ENCODE measurements around the gene UIMC1.
A peak's percentile ranks its signal among the peaks of the same experiment; 100 is the strongest.
"Not testable (repeated sequence)": the region's sequence is repeated elsewhere in the genome, so short reads cannot be mapped to it uniquely, and the experiment has no call there.

Gene UIMC1

DNA sequence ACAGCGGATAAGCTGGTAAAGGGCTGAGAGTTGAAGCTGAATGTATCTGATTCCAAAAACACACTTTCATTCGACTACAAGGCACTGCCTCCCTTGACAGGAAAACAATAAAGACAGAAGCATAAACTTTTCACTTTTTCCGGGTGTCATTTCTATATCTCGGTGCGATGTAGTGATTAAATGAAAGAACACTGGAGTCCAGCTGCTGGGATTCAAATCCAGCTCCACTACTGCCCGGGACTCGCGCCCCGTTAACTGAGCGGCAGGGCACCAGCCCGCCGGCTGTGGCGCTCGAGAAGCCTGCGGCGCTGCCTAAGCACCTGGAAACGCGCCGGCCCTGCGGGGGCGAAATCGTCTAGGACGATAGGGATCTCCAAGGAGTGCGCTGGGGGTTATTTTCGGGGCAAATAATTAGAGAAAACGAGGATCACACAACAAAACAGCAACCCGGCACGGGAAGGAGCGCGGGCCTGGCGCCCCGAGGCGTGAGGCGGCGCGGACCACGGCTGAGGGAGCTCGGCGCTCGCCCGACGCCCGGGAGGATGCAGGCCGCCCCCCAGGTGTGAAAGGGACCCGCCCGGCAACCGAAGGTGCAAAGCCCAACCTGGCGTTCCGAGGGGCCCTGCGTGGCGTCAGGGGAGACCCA, 837 bp downstream of the UIMC1 start:
- Histone ChIP-seq H3K4me3 (ENCODE audit: low read length) (peak overlapping the region; percentile 58), H3K9ac (ENCODE audit: low read length) (peak overlapping the region; percentile 90), H3K36me3 (ENCODE audit: control insufficient read depth, low read depth, low read length) (no peaks in the 10 kb centered on the region), H3K27me3 (ENCODE audit: control insufficient read depth, insufficient read depth, low read length) (no peaks in the 10 kb centered on the region), H3K4me1 (ENCODE audit: control insufficient read depth, low read depth, low read length) (peaks cover 9% of the 10 kb centered on the region), H3K9me3 (ENCODE audit: control insufficient read depth, low read depth, low read length) (no peaks in the 10 kb centered on the region), H3K27ac (ENCODE audit: low read length) (peak overlapping the region; percentile 71)

- H3K9ac ChIP-seq (ENCODE audit: low read length): peak overlapping the region; percentile 90
- H3K4me3 ChIP-seq (ENCODE audit: low read length): peak overlapping the region; percentile 58
- H3K36me3 ChIP-seq (ENCODE audit: control insufficient read depth, low read depth, low read length): no peaks in the 10 kb centered on the region
- no peaks in the 10 kb centered on the region for H3K9me3 ChIP-seq (ENCODE audit: control insufficient read depth, low read depth, low read length)
- no peaks in the 10 kb centered on the region for H3K27me3 ChIP-seq (ENCODE audit: control insufficient read depth, insufficient read depth, low read length)
- peaks cover 9% of the 10 kb centered on the region for H3K4me1 ChIP-seq (ENCODE audit: control insufficient read depth, low read depth, low read length)
- no peak overlapping the region for H3K27ac ChIP-seq (ENCODE audit: low read length)
Measured at GRCh38 chr5:177004961-177005360, 1.6 kb downstream of the UIMC1 start.

DNA sequence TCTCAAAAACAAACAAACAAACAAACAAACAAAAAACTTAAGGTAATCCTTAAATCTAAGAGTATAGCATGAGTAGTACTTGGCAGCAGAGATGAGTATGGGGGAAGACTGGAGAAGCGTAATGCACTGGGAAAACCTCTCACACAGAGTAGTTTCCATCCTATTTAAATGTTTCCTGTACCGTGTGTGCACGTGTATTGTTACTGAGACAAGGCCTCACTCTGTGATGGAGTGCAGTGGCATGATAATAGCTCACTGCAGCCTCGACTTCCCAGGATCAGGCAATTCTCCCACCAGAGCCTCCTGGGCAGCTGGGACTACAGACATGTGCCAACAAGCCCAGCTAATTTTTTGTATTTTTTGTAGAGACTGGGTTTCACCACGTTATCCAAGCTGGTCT, 2.9 kb downstream of the UIMC1 start:
- Histone ChIP-seq H3K9me3 (ENCODE audit: control insufficient read depth, low read depth, low read length) (no peaks in the 10 kb centered on the region), H3K36me3 (ENCODE audit: control insufficient read depth, low read depth, low read length) (no peaks in the 10 kb centered on the region), H3K4me1 (ENCODE audit: control insufficient read depth, low read depth, low read length) (peaks cover 9% of the 10 kb centered on the region), H3K27ac (ENCODE audit: low read length) (no peak overlapping the region), H3K27me3 (ENCODE audit: control insufficient read depth, insufficient read depth, low read length) (no peaks in the 10 kb centered on the region), H3K4me3 (ENCODE audit: low read length) (no peak overlapping the region), H3K9ac (ENCODE audit: low read length) (no peak overlapping the region)

GRCh38 chr5:176999526-176999925, 7.1 kb downstream of the UIMC1 start:
- H3K36me3 ChIP-seq (ENCODE audit: control insufficient read depth, low read depth, low read length); H3K9ac ChIP-seq (ENCODE audit: low read length); H3K9me3 ChIP-seq (ENCODE audit: control insufficient read depth, low read depth, low read length); H3K4me1 ChIP-seq (ENCODE audit: control insufficient read depth, low read depth, low read length); H3K27ac ChIP-seq (ENCODE audit: low read length); H3K27me3 ChIP-seq (ENCODE audit: control insufficient read depth, insufficient read depth, low read length); H3K4me3 ChIP-seq (ENCODE audit: low read length): not testable (repeated sequence)

DNA sequence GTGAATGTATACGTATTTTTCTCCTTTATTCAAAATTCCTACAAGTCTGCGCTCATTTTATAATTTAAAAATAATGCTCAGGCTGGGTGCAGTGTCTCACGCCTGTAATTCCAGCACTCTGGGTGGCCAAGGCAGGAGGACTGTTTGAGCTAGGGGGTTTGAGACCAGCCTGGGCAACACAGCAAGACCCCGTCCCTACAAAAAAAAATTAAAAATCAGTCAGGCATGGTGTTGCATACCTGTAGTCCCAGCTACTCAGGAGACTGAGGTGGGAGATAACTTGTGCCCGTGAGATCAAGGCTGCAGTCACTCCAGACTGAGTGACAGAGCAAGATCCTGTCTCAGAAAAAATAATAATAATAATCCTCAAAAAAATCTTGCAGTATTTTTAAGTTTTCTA, 7.8 kb downstream of the UIMC1 start:
- H3K36me3 ChIP-seq (ENCODE audit: control insufficient read depth, low read depth, low read length): no peaks in the 10 kb centered on the region
- no peaks in the 10 kb centered on the region for H3K4me1 ChIP-seq (ENCODE audit: control insufficient read depth, low read depth, low read length)
- H3K9ac ChIP-seq (ENCODE audit: low read length): no peak overlapping the region
- H3K9me3 ChIP-seq (ENCODE audit: control insufficient read depth, low read depth, low read length): peaks cover 3% of the 10 kb centered on the region
- no peak overlapping the region for H3K4me3 ChIP-seq (ENCODE audit: low read length)
- H3K27ac ChIP-seq (ENCODE audit: low read length): no peak overlapping the region
- no peaks in the 10 kb centered on the region for H3K27me3 ChIP-seq (ENCODE audit: control insufficient read depth, insufficient read depth, low read length)

GRCh38 chr5:176996780-176997179, 9.8 kb downstream of the UIMC1 start:
- Histone ChIP-seq H3K4me1 (ENCODE audit: control insufficient read depth, low read depth, low read length) (no peaks in the 10 kb centered on the region), H3K27me3 (ENCODE audit: control insufficient read depth, insufficient read depth, low read length) (no peaks in the 10 kb centered on the region), H3K36me3 (ENCODE audit: control insufficient read depth, low read depth, low read length) (no peaks in the 10 kb centered on the region), H3K27ac (ENCODE audit: low read length) (no peak overlapping the region), H3K9ac (ENCODE audit: low read length) (no peak overlapping the region), H3K9me3 (ENCODE audit: control insufficient read depth, low read depth, low read length) (peaks cover 3% of the 10 kb centered on the region), H3K4me3 (ENCODE audit: low read length) (no peak overlapping the region)

GRCh38 chr5:176995896-176996767, 10.4 kb downstream of the UIMC1 start:
- Histone ChIP-seq H3K27me3 (ENCODE audit: control insufficient read depth, insufficient read depth, low read length) (no peaks in the 10 kb centered on the region), H3K9me3 (ENCODE audit: control insufficient read depth, low read depth, low read length) (peaks cover 3% of the 10 kb centered on the region), H3K4me3 (ENCODE audit: low read length) (no peak overlapping the region), H3K4me1 (ENCODE audit: control insufficient read depth, low read depth, low read length) (no peaks in the 10 kb centered on the region), H3K27ac (ENCODE audit: low read length) (no peak overlapping the region), H3K9ac (ENCODE audit: low read length) (no peak overlapping the region), H3K36me3 (ENCODE audit: control insufficient read depth, low read depth, low read length) (no peaks in the 10 kb centered on the region)

DNA sequence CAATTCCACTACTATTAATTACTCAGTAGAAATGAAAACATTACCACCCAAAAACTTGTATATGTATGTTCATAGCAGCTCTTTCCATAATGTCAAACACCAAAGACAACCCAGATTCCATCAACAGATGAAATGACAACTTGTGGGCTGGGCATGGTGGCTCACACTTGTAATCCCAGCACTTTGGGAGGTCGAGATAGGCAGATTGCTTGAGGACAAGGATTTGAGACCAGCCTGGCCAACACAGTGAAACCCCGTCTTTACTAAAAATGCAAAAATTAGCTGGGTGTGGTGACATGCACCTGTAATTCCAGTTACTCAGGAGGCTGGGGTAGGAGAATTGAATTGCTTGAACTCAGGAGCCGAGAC, 11.5 kb downstream of the UIMC1 start:
- Histone ChIP-seq H3K4me3 (ENCODE audit: low read length) (no peak overlapping the region), H3K9ac (ENCODE audit: low read length) (no peak overlapping the region), H3K36me3 (ENCODE audit: control insufficient read depth, low read depth, low read length) (no peaks in the 10 kb centered on the region), H3K27me3 (ENCODE audit: control insufficient read depth, insufficient read depth, low read length) (no peaks in the 10 kb centered on the region), H3K9me3 (ENCODE audit: control insufficient read depth, low read depth, low read length) (peaks cover 3% of the 10 kb centered on the region), H3K4me1 (ENCODE audit: control insufficient read depth, low read depth, low read length) (no peaks in the 10 kb centered on the region), H3K27ac (ENCODE audit: low read length) (no peak overlapping the region)

- Histone ChIP-seq H3K4me3 (ENCODE audit: low read length) (no peak overlapping the region), H3K9me3 (ENCODE audit: control insufficient read depth, low read depth, low read length) (peaks cover 3% of the 10 kb centered on the region), H3K9ac (ENCODE audit: low read length) (no peak overlapping the region), H3K27me3 (ENCODE audit: control insufficient read depth, insufficient read depth, low read length) (no peaks in the 10 kb centered on the region), H3K36me3 (ENCODE audit: control insufficient read depth, low read depth, low read length) (no peaks in the 10 kb centered on the region), H3K4me1 (ENCODE audit: control insufficient read depth, low read depth, low read length) (no peaks in the 10 kb centered on the region), H3K27ac (ENCODE audit: low read length) (no peak overlapping the region)
Measured at GRCh38 chr5:176994460-176995121, 12.0 kb downstream of the UIMC1 start.

GRCh38 chr5:176993081-176993480, 13.5 kb downstream of the UIMC1 start:
- not testable (repeated sequence) for H3K9me3 ChIP-seq (ENCODE audit: control insufficient read depth, low read depth, low read length); H3K4me3 ChIP-seq (ENCODE audit: low read length); H3K36me3 ChIP-seq (ENCODE audit: control insufficient read depth, low read depth, low read length); H3K27me3 ChIP-seq (ENCODE audit: control insufficient read depth, insufficient read depth, low read length); H3K4me1 ChIP-seq (ENCODE audit: control insufficient read depth, low read depth, low read length); H3K27ac ChIP-seq (ENCODE audit: low read length); H3K9ac ChIP-seq (ENCODE audit: low read length)

DNA sequence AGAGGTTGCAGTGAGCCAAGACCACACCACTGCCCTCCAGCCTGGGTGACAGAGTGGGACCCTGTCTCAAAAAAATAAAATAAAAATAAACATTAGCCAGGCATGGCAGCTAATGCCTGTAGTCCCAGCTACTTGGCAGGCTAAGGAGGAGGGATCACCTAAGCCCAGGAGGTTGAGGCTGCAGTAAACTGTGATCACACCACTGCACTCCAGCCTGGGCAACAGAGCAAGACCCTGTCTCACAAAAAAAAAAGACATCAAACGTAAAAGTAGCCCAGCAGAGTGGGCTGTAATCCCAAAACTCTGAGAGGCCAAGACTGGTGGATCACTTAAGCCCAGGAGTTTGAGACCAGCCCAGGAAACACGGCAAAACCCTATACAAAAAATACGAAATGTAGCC, 19.0 kb downstream of the UIMC1 start:
- H3K27me3 ChIP-seq (ENCODE audit: control insufficient read depth, insufficient read depth, low read length): no peaks in the 10 kb centered on the region
- no peak overlapping the region for H3K9ac ChIP-seq (ENCODE audit: low read length)
- H3K36me3 ChIP-seq (ENCODE audit: control insufficient read depth, low read depth, low read length): no peaks in the 10 kb centered on the region
- H3K27ac ChIP-seq (ENCODE audit: low read length): no peak overlapping the region
- H3K4me1 ChIP-seq (ENCODE audit: control insufficient read depth, low read depth, low read length): no peaks in the 10 kb centered on the region
- no peak overlapping the region for H3K4me3 ChIP-seq (ENCODE audit: low read length)
- H3K9me3 ChIP-seq (ENCODE audit: control insufficient read depth, low read depth, low read length): no peaks in the 10 kb centered on the region
